GM19397 (cell line): ENCODE measurements around the gene KIAA1755.

Source experiments
- ATAC-seq: cut with Tn5 transposase; IDR thresholded peaks from one replicate; pipeline ENCODE4 v1.9.1; 2021; ENCODE audit warnings: mild to moderate bottlenecking, moderate library complexity; ENCODE audit not compliant: unreplicated experiment

KIAA1755 gene

GRCh38 chr20:38167851-38168760, 92.4 kb downstream of the KIAA1755 start:
- ATAC-seq = no peak

GRCh38 chr20:38167328-38167850, 93.1 kb downstream of the KIAA1755 start:
- ATAC-seq = no peak

GRCh38 chr20:38166703-38167233, 93.8 kb downstream of the KIAA1755 start:
- ATAC-seq = no peak

- ATAC-seq = no peak
Observed at GRCh38 chr20:38165966-38166702, 94.4 kb downstream of the KIAA1755 start.

- peak; percentile 73 for ATAC-seq
Observed at GRCh38 chr20:38165089-38165965, 95.2 kb downstream of the KIAA1755 start, which contains the start of gene TGM2. TSS of gene TGM2 (minus strand) at chr20:38165270. CDS start at chr20:38165198, 72 bp downstream.

- ATAC-seq = no peak
Observed at GRCh38 chr20:38164624-38165088, 95.9 kb downstream of the KIAA1755 start.

- no peak for ATAC-seq
Observed at GRCh38 chr20:38164069-38164468, 96.5 kb downstream of the KIAA1755 start.

- ATAC-seq = no peak
Observed at GRCh38 chr20:38162878-38163875, 97.4 kb downstream of the KIAA1755 start.

GRCh38 chr20:38162149-38162548, 98.4 kb downstream of the KIAA1755 start:
- ATAC-seq = no peak

- no peak for ATAC-seq
Observed at GRCh38 chr20:38161412-38161774, 99.1 kb downstream of the KIAA1755 start.
